PFSK-1 (cell line): Measurements from ENCODE around the gene PLEKHN1.

ENCODE experiments used
- FOXP2 ChIP-seq: optimal IDR thresholded peaks from 2 replicates; pipeline ENCODE3; 2011; ENCODE audit warnings: borderline replicate concordance, control low read depth, inconsistent platforms; ENCODE audit not compliant: insufficient read depth; ENCODE audit errors: extremely low read length, extremely low read depth
- POLR2AphosphoS5 ChIP-seq: IDR thresholded peaks from 2 replicates; pipeline ENCODE4 v1.6.1; 2012; ENCODE audit warnings: low read depth, mild to moderate bottlenecking, control low read depth, low read length, moderate library complexity
- SIN3A ChIP-seq: IDR thresholded peaks from 2 replicates; pipeline ENCODE4 v1.6.1; 2012; ENCODE audit warnings: mild to moderate bottlenecking, low read length, moderate library complexity, borderline replicate concordance; ENCODE audit not compliant: insufficient read depth
- TAF1 ChIP-seq: IDR thresholded peaks from 2 replicates; pipeline ENCODE4 v1.6.1; 2012; ENCODE audit warnings: low read length, control low read depth, borderline replicate concordance; ENCODE audit not compliant: insufficient read depth
- TF ChIP-seq, protein P1 (sequence below), 2 experiments: IDR thresholded peaks; 2 replicates each; pipeline versions ENCODE4 v1.6.1 to v1.8.0; 2011 to 2012; ENCODE audit warnings: low read depth in 2 of 2, low read length in 2 of 2, control low read depth in 1 of 2, inconsistent platforms in 1 of 2, mild to moderate bottlenecking in 1 of 2, moderate library complexity in 1 of 2; ENCODE audit not compliant: insufficient read depth in 1 of 2

GRCh38 chr1:919271-919872 is 46.9 kb upstream of the PLEKHN1 start:
- TF ChIP-seq POLR2AphosphoS5 = no peak
- TF ChIP-seq, protein P1, sequence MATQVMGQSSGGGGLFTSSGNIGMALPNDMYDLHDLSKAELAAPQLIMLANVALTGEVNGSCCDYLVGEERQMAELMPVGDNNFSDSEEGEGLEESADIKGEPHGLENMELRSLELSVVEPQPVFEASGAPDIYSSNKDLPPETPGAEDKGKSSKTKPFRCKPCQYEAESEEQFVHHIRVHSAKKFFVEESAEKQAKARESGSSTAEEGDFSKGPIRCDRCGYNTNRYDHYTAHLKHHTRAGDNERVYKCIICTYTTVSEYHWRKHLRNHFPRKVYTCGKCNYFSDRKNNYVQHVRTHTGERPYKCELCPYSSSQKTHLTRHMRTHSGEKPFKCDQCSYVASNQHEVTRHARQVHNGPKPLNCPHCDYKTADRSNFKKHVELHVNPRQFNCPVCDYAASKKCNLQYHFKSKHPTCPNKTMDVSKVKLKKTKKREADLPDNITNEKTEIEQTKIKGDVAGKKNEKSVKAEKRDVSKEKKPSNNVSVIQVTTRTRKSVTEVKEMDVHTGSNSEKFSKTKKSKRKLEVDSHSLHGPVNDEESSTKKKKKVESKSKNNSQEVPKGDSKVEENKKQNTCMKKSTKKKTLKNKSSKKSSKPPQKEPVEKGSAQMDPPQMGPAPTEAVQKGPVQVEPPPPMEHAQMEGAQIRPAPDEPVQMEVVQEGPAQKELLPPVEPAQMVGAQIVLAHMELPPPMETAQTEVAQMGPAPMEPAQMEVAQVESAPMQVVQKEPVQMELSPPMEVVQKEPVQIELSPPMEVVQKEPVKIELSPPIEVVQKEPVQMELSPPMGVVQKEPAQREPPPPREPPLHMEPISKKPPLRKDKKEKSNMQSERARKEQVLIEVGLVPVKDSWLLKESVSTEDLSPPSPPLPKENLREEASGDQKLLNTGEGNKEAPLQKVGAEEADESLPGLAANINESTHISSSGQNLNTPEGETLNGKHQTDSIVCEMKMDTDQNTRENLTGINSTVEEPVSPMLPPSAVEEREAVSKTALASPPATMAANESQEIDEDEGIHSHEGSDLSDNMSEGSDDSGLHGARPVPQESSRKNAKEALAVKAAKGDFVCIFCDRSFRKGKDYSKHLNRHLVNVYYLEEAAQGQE (IDR thresholded peaks at IDR 0.05; ENCODE audit: insufficient read depth in 1 of 2, low read depth in 2 of 2, low read length in 2 of 2) = no peak
- TF ChIP-seq SIN3A = no peak
- no peak for TF ChIP-seq TAF1
- no peak for TF ChIP-seq FOXP2
